Psoas muscle (tissue), 8 donors: Measurements from ENCODE around the gene DNAI1. TPM values are rescaled to one million over a fixed set of nuclear protein-coding genes. Genes with fewer than 3 reads are reported as not detected.
"Not testable (repeated sequence)": the region's sequence is repeated elsewhere in the genome, so short reads cannot be mapped to it uniquely, and the experiment has no call there.

Experiments used
- ATAC-seq, 4 donors: fragments of 200-7000 bp; cut with Tn5 transposase; one replicate each; pipeline ENCODE4 v1.9.1; 2020; ENCODE audit warnings: moderate library complexity in 3 of 4, mild to moderate bottlenecking in 2 of 4
- DNase-seq, 2 donors: peaks; one replicate each; pipeline ENCODE4 v3.0.0-alpha.2; 2020
- H3K27ac ChIP-seq: fragments of 200-600 bp; one replicate; pipeline ENCODE4 v1.8.0; 2022
- H3K27me3 ChIP-seq, 3 donors: fragments of 200-600 bp in 1 of 3; one replicate each; pipeline versions ENCODE4 v1.6.1 to v1.8.0; 2013 to 2022; ENCODE audit warnings: low read length in 2 of 3, mild to moderate bottlenecking in 2 of 3, moderate library complexity in 1 of 3; ENCODE audit not compliant: insufficient read depth in 3 of 3
- H3K36me3 ChIP-seq, 2 donors: fragments of 200-600 bp in 1 of 2; one replicate each; pipeline versions ENCODE4 v1.6.1 to v1.8.0; 2013 to 2022; ENCODE audit warnings: low read depth in 1 of 2, mild to moderate bottlenecking in 1 of 2, moderate library complexity in 1 of 2; ENCODE audit not compliant: insufficient read depth in 1 of 2
- H3K4me1 ChIP-seq: fragments of 200-600 bp; one replicate; pipeline ENCODE4 v1.8.0; 2022
- H3K4me3 ChIP-seq: fragments of 200-600 bp; one replicate; pipeline ENCODE4 v1.8.0; 2022; ENCODE audit warnings: mild to moderate bottlenecking
- H3K9me3 ChIP-seq: fragments of 200-600 bp; one replicate; pipeline ENCODE4 v1.8.0; 2022
- CTCF ChIP-seq: fragments of 200-600 bp; IDR thresholded peaks from one replicate; pipeline ENCODE4 v1.8.0; 2022; ENCODE audit warnings: antibody characterized with exemption
- WGBS, 3 donors: extraction: QIAGEN DNeasy Blood & Tissue Kit; methylation state at CpG; one replicate each; pipeline versions ENCODE4 v1.1.6 to v1.1.7; 2013; 5-methylcytosine and 5-hydroxymethylcytosine counted together
- intact Hi-C, 2 donors: fragments of 100-400 bp; cut with DNase I; formaldehyde crosslinking; loops; one replicate each; pipeline versions ENCODE4 v1.11.0 to v1.14.2; 2022
- polyA plus RNA-seq, 3 donors: library from polyadenylated mRNA; stranded (reverse); fragments of 200-250 nt; gene quantifications; one replicate each; pipeline ENCODE4 v1.2.3, GENCODE V29; 2013
- total RNA-seq, 4 donors: library from RNA; stranded (reverse); fragmentation: NEBNext Ultra II Directional in 2 of 4; extraction: Animal tissue kit (Norgen Biotek cat#: 25700) in 2 of 4; gene quantifications; one replicate each; pipeline versions ENCODE4 v1.2.1 to v1.2.4, GENCODE V29; 2021 to 2023
- donor health status: healthy with polysubstance abuse.
- donor health status: DM: no; HTN: no; CAD: no; lungs with moderate emphysema.
- donor health status: Bipolar disorder and iron deficiency.
- donor health status: healthy.
- donor health status: DM: yes; HTN: yes; CAD: no.
- donor health status: DM: no; HTN: no; CAD: no.
- donor health status: DM: no; HTN: no; CAD: no.
- donor health status: DM: yes; HTN: yes; CAD: no.

The DNAI1 gene
- total and polyA plus RNA-seq, 7 donors: 0.04 to 0.70 (median 0.27) TPM; not detected in 3

- WGBS, 3 donors: 3 to 5% (median 4%) methylated on average over 4 of the region's 4 CpGs
- H3K9me3 ChIP-seq: no peaks in the 10 kb centered on the region
- intact Hi-C loops: loop anchor here in 1 of 2 donors (10.0 kb wide), 1 partner anchor 174 kb away; no protein-coding TSS in a partner anchor
These were observed 27.7 kb upstream of the DNAI1 start for GRCh38 chr9:34430843-34431437.

GRCh38 chr9:34431667-34432066 lies 26.9 kb upstream of the DNAI1 start:
- intact Hi-C loops: loop anchor here in 1 of 2 donors (10.0 kb wide), 1 partner anchor 173 kb away; no protein-coding TSS in a partner anchor
- TF ChIP-seq CTCF: no peak
- ATAC-seq (no peak), DNase-seq (no peak)
- Histone ChIP-seq H3K4me1 (peaks cover 29% of the 10 kb centered on the region), H3K27ac (peak overlapping the region; percentile 30), H3K4me3 (no peak overlapping the region), H3K27me3 (no peaks in the 10 kb centered on the region), H3K36me3 (peaks cover 2 to 11% of the 10 kb centered on the region in 2 donors), H3K9me3 (no peaks in the 10 kb centered on the region)
- 68 to 82% (median 77%) methylated on average over 2 of the region's 2 CpGs for WGBS, 3 donors

More at GRCh38 chr9:34430843-34431437, 27.7 kb upstream of the DNAI1 start:
- TF ChIP-seq CTCF: no peak
- peak; percentile 85 to 96 (median 93) for ATAC-seq
- no peak overlapping the region for H3K4me3 ChIP-seq
- H3K27me3 ChIP-seq: no peaks in the 10 kb centered on the region
- peak overlapping the region; percentile 30 for H3K27ac ChIP-seq
- DNase-seq: peak; percentile 66 to 93
- H3K4me1 ChIP-seq: peaks cover 29% of the 10 kb centered on the region
- H3K36me3 ChIP-seq: peaks cover 4 to 8% of the 10 kb centered on the region in 2 donors

DNA sequence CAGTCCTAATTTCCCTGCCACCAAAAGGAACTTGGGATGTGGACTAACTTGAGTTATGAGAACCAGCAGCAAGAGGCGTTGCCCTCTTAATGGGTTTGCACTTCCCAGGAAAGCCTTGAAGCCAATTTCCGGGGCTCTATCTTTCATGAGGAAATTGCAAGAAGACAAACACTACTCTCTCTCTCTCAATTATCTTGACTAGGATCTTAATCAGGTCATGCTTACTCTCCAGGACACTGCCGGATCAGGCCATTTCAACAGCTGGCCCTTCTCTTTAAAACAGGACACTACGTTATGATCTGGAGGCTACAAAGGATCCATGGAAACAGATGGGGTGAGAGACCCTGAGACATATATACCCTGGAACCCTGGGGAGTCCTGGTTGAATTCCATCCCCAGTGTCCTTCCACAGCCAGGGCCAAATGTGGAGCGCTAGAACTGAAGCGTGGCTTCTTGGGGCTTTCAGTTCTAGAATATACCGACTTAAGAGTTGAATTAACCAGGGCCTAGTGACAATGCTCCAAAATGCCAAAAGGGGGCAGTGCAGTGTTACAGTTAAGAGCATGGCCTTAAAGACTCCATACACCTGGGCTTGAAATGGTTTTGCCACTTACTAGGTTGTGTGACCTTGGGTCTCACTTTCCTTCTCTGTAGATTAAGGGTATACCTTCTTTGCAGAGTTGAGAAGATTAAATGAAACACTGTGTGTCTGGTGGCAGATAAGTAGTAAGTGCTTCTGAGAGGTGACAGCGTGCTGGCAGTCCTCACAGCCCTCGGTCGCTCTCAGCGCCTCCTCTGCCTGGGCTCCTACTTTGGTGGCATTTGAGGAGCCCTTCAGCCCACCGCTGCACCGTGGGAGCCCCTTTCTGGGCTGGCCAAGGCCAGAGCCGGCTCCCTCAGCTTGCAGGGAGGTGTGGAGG lies 21.3 kb upstream of the DNAI1 start:
- no peaks in the 10 kb centered on the region for H3K27me3 ChIP-seq
- DNase-seq: no peak
- 66 to 80% (median 73%) methylated on average over 13 to 14 of the region's 14 CpGs for WGBS, 3 donors
- peaks cover 27% of the 10 kb centered on the region for H3K4me1 ChIP-seq
- no peak overlapping the region for H3K27ac ChIP-seq
- peaks cover 0 to 19% of the 10 kb centered on the region in 2 donors for H3K36me3 ChIP-seq
- ATAC-seq: peak; percentile 77 to 88 (median 84)
- peak; percentile 72 for TF ChIP-seq CTCF
- no peak overlapping the region for H3K4me3 ChIP-seq
- intact Hi-C loops: loop anchor here (1.0 to 10.0 kb wide), 3 partner anchors 63 to 168 kb away; no protein-coding TSS in a partner anchor
- no peaks in the 10 kb centered on the region for H3K9me3 ChIP-seq

GRCh38 chr9:34437926-34438307 lies 20.7 kb upstream of the DNAI1 start:
- H3K27ac ChIP-seq, ATAC-seq, H3K9me3 ChIP-seq, DNase-seq, H3K4me3 ChIP-seq, H3K27me3 ChIP-seq: not testable (repeated sequence)
- WGBS, 3 donors: 94 to 97% (median 94%) methylated on average over 23 to 28 of the region's 28 CpGs
- peaks cover 25% of the 10 kb centered on the region for H3K4me1 ChIP-seq
- intact Hi-C loops: loop anchor here (1.0 to 10.0 kb wide), 3 partner anchors 62 to 167 kb away; no protein-coding TSS in a partner anchor
- H3K36me3 ChIP-seq: peaks cover 0 to 19% of the 10 kb centered on the region in 2 donors

- peaks cover 31% of the 10 kb centered on the region for H3K4me1 ChIP-seq
These were observed 20.1 kb upstream of the DNAI1 start for GRCh38 chr9:34438465-34438864.

More at GRCh38 chr9:34438465-34438864, 20.1 kb upstream of the DNAI1 start:
- not testable (repeated sequence) for H3K4me3 ChIP-seq, H3K27ac ChIP-seq, H3K9me3 ChIP-seq, H3K27me3 ChIP-seq, DNase-seq, ATAC-seq
- intact Hi-C loops: loop anchor here in 1 of 2 donors (10.0 kb wide), 1 partner anchor 166 kb away; no protein-coding TSS in a partner anchor
- H3K36me3 ChIP-seq: peaks cover 0 to 19% of the 10 kb centered on the region in 2 donors
- 95 to 97% (median 95%) methylated on average over 4 of the region's 4 CpGs for WGBS, 3 donors
